SH-SY5Y (cell line): ENCODE data around the gene SAP30BP.

Experiments used
- GATA2 ChIP-seq: IDR thresholded peaks from 2 replicates; pipeline ENCODE4 v1.6.1; 2011; ENCODE audit warnings: mild to moderate bottlenecking, low read depth, low read length
- GATA3 ChIP-seq: IDR thresholded peaks from 2 replicates; pipeline ENCODE4 v1.6.1; 2011; ENCODE audit warnings: low read depth, mild to moderate bottlenecking, low read length, moderate library complexity

DNA sequence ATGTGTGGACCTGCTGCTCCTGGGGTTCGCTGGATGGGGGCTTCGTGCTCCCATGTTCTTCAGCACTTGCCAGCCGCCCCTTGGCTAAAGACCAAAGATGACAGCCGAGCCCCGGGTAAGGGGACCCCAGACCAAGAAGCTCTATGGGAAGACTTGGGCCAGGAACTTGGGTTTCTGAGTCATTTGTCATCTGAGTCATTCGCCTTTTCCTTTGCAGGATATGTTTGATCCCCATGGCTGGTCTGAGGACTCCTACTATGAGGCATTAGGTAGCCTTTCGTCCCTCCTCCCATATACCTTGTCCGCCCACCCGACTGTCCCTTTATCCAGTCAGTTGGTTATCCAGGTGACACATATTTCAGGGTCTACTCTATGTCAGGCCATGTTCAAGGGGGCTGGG is 36.5 kb downstream of the SAP30BP start:
- TF ChIP-seq GATA3 (no peak), GATA2 (no peak)
